Measurements from ENCODE around the gene ATPAF1. TPM values are rescaled to one million over a fixed set of nuclear protein-coding genes. Genes with fewer than 3 reads are reported as not detected.

The ATPAF1 gene
- total and polyA plus RNA-seq, 12 donors = 104 to 225 (median 139) TPM

DNA sequence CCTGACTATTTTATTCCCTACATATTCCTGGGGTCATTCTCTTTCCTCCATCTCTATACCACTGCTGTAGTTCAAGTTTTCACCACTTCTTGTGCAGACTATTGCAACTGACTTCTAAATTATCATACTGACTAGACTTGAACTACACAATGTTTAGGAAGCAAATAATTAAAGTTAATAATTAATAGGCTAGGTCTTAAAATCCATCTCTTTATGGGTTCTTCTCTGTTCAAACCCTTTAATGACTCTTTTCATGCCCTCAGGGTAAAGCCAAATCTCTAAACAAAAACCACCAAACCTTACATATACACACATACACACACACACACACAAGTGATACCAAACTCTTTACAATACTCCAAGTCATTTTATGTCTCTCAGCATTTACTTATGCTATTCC lies 29.2 kb downstream of the ATPAF1 start:
- Histone ChIP-seq H3K27ac (no peak overlapping the region), H3K27me3 (no peaks in the 10 kb centered on the region), H3K4me3 (no peak overlapping the region), H3K4me1 (replicated peaks in 1 of 2) (peaks cover 4 to 27% of the 10 kb centered on the region in 2 donors), H3K36me3 (replicated peaks in 1 of 2) (peaks cover 0 to 26% of the 10 kb centered on the region in 2 donors), H3K9me3 (replicated peaks in 1 of 3) (no peaks in the 10 kb centered on the region)
- no peak for DNase-seq
- intact Hi-C loops (cut with DNase I) = no loop called here
- no peak for TF ChIP-seq POLR2A (IDR thresholded peaks at IDR 0.05)
- no peak for TF ChIP-seq CTCF (IDR thresholded peaks at IDR 0.05)

DNA sequence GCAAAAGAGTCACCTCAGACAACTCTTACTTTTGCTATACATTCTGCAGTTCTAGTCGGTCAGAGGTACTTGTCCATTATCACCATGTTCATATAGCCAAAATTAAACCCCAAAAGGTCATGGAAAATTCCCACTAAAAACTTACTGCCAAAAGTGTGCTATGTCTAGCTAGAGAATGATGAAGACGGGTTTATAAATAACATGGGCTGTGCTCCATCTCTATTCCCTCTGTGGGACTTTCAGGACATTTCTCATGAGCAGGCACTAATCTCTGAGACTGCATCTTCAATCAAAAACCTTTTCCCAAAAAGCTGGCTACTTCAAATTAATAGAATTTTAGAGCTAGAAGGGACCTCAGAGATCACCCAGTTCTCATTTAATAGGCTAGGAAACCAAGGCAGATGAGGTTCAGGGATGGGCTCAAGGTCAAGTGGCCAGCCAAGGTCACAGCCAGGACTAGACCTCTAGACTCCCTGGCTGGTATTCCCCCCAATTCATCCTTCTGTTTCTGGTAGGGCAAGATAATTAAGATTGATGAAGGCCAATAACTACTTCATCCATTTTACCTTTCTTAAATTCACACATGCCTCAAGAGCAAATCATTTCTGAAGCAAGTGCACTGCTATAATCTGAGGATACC lies 30.6 kb downstream of the ATPAF1 start:
- 16 to 33% (median 29%) methylated on average over 2 of the region's 2 CpGs for WGBS, 4 donors
- peak overlapping the region in 1 of 5 donors; percentile 50 for H3K27ac ChIP-seq
- no peaks in the 10 kb centered on the region for H3K27me3 ChIP-seq
- intact Hi-C loops (cut with DNase I) = no loop called here
- no peak for DNase-seq
- H3K4me1 ChIP-seq (replicated peaks in 1 of 2) = peaks cover under 1 to 13% of the 10 kb centered on the region in 2 donors
- no peak for TF ChIP-seq POLR2A (IDR thresholded peaks at IDR 0.05)
- TF ChIP-seq CTCF (IDR thresholded peaks at IDR 0.05) = no peak
- no peak overlapping the region for H3K4me3 ChIP-seq
- H3K9me3 ChIP-seq (replicated peaks in 1 of 3) = no peaks in the 10 kb centered on the region
- peaks cover 0 to 39% of the 10 kb centered on the region in 2 donors for H3K36me3 ChIP-seq (replicated peaks in 1 of 2)

GRCh38 chr1:46635205-46635604 lies 33.0 kb downstream of the ATPAF1 start:
- H3K27ac ChIP-seq = no peak overlapping the region
- no peak overlapping the region for H3K4me3 ChIP-seq
- intact Hi-C loops (cut with DNase I) = no loop called here
- TF ChIP-seq POLR2A (IDR thresholded peaks at IDR 0.05) (no peak), CTCF (IDR thresholded peaks at IDR 0.05) (no peak)
- no peak for DNase-seq
- H3K36me3 ChIP-seq (replicated peaks in 1 of 2) = peaks cover 0 to 55% of the 10 kb centered on the region in 2 donors
- H3K27me3 ChIP-seq = no peaks in the 10 kb centered on the region
- peaks cover 0 to 13% of the 10 kb centered on the region in 2 donors for H3K4me1 ChIP-seq (replicated peaks in 1 of 2)
- no peaks in the 10 kb centered on the region for H3K9me3 ChIP-seq (replicated peaks in 1 of 3)
- 74 to 100% (median 94%) methylated on average over 2 of the region's 2 CpGs for WGBS, 4 donors

DNA sequence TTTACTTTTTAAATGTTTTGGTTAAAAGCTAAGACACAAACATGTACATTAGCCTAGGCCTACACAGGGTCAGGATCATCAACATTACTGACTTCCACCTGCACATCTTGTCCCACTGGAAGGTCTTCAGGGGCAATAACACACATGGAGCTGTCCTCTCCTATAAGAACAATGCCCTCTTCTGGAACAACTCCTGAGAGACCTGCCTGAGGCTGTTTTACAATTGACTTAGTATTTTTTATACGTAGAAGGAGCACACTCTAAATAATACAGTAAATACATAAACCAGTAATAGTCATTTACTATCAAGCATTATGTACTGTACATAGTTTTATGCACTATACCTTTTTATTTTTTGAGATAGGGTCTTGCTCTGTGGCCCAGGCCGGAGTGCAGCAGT lies 37.4 kb downstream of the ATPAF1 start:
- Histone ChIP-seq H3K36me3 (replicated peaks in 1 of 2) (peaks cover 0 to 54% of the 10 kb centered on the region in 2 donors), H3K27me3 (no peaks in the 10 kb centered on the region), H3K27ac (no peak overlapping the region), H3K4me3 (no peak overlapping the region), H3K4me1 (replicated peaks in 1 of 2) (no peaks in the 10 kb centered on the region), H3K9me3 (replicated peaks in 1 of 3) (no peaks in the 10 kb centered on the region)
- TF ChIP-seq POLR2A (IDR thresholded peaks at IDR 0.05) = no peak
- TF ChIP-seq CTCF (IDR thresholded peaks at IDR 0.05) = no peak
- intact Hi-C loops (cut with DNase I) = no loop called here
- 89 to 94% (median 92%) methylated on average over 2 of the region's 2 CpGs for WGBS, 4 donors
- no peak for DNase-seq

Measured in adrenal gland (tissue), 12 donors.